ENCODE results near the gene FUT4. TPM values are rescaled to one million over a fixed set of nuclear protein-coding genes. Genes with fewer than 3 reads are reported as not detected.

The FUT4 gene
- total RNA-seq, 1 donor from 2014 or later: 6.1 TPM

- Histone ChIP-seq H3K36me3 (no peaks in the 10 kb centered on the region), H3K27me3 (no peaks in the 10 kb centered on the region), H3K4me3 (no peak overlapping the region), H3K27ac (no peak overlapping the region), H3K4me1 (peaks cover 6% of the 10 kb centered on the region), H3K9me3 (no peaks in the 10 kb centered on the region)
- TF ChIP-seq POLR2A (IDR thresholded peaks at IDR 0.05) (no peak), POLR2AphosphoS5 (IDR thresholded peaks at IDR 0.05; ENCODE audit: insufficient read depth in 1 of 2, low read depth in 1 of 2) (no peak), CTCF (IDR thresholded peaks at IDR 0.05) (no peak)
- no peak for DNase-seq (ENCODE audit: extremely low spot score in 2 of 2)
- intact Hi-C loops (cut with DNase I): no loop called here
Measured at GRCh38 chr11:94539420-94539819, 4.3 kb upstream of the FUT4 start.

DNA sequence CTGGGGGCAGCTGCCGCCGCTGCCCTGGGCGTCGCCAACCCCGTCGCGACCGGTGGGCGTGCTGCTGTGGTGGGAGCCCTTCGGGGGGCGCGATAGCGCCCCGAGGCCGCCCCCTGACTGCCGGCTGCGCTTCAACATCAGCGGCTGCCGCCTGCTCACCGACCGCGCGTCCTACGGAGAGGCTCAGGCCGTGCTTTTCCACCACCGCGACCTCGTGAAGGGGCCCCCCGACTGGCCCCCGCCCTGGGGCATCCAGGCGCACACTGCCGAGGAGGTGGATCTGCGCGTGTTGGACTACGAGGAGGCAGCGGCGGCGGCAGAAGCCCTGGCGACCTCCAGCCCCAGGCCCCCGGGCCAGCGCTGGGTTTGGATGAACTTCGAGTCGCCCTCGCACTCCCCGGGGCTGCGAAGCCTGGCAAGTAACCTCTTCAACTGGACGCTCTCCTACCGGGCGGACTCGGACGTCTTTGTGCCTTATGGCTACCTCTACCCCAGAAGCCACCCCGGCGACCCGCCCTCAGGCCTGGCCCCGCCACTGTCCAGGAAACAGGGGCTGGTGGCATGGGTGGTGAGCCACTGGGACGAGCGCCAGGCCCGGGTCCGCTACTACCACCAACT, 1.0 kb downstream of the FUT4 start:
- intact Hi-C loops (cut with DNase I): no loop called here
- Histone ChIP-seq H3K9me3 (no peaks in the 10 kb centered on the region), H3K4me1 (peaks cover 51% of the 10 kb centered on the region), H3K27ac (peak overlapping the region; percentile 91), H3K4me3 (peak overlapping the region; percentile 60 to 97), H3K36me3 (no peaks in the 10 kb centered on the region), H3K27me3 (no peaks in the 10 kb centered on the region)
- TF ChIP-seq POLR2A (IDR thresholded peaks at IDR 0.05): no peak
- TF ChIP-seq CTCF (IDR thresholded peaks at IDR 0.05): no peak
- TF ChIP-seq POLR2AphosphoS5 (IDR thresholded peaks at IDR 0.05; ENCODE audit: insufficient read depth in 1 of 2, low read depth in 1 of 2): no peak
- no peak for DNase-seq (ENCODE audit: extremely low spot score in 2 of 2)

GRCh38 chr11:94545264-94546161, 1.8 kb downstream of the FUT4 start:
- H3K4me1 ChIP-seq: peaks cover 58% of the 10 kb centered on the region

GRCh38 chr11:94546162-94546470, 2.4 kb downstream of the FUT4 start:
- Histone ChIP-seq H3K9me3 (no peaks in the 10 kb centered on the region), H3K4me3 (peak overlapping the region; percentile 60 to 97), H3K36me3 (no peaks in the 10 kb centered on the region), H3K27ac (no peak overlapping the region), H3K27me3 (no peaks in the 10 kb centered on the region), H3K4me1 (peaks cover 61% of the 10 kb centered on the region)
- no peak for DNase-seq (ENCODE audit: extremely low spot score in 2 of 2)
- intact Hi-C loops (cut with DNase I): no loop called here
- no peak for TF ChIP-seq CTCF (IDR thresholded peaks at IDR 0.05)
- no peak for TF ChIP-seq POLR2A (IDR thresholded peaks at IDR 0.05)
- no peak for TF ChIP-seq POLR2AphosphoS5 (IDR thresholded peaks at IDR 0.05; ENCODE audit: insufficient read depth in 1 of 2, low read depth in 1 of 2)

More at GRCh38 chr11:94545264-94546161, 1.8 kb downstream of the FUT4 start:
- TF ChIP-seq CTCF (IDR thresholded peaks at IDR 0.05) (no peak), POLR2A (IDR thresholded peaks at IDR 0.05) (no peak), POLR2AphosphoS5 (IDR thresholded peaks at IDR 0.05; ENCODE audit: insufficient read depth in 1 of 2, low read depth in 1 of 2) (no peak)
- no peaks in the 10 kb centered on the region for H3K9me3 ChIP-seq
- no peaks in the 10 kb centered on the region for H3K27me3 ChIP-seq
- peak overlapping the region; percentile 60 to 97 for H3K4me3 ChIP-seq
- intact Hi-C loops (cut with DNase I): no loop called here
- H3K27ac ChIP-seq: peak overlapping the region; percentile 91
- H3K36me3 ChIP-seq: no peaks in the 10 kb centered on the region
- no peak for DNase-seq (ENCODE audit: extremely low spot score in 2 of 2)

- H3K27me3 ChIP-seq: no peaks in the 10 kb centered on the region
- H3K4me3 ChIP-seq: peak overlapping the region in 1 of 2 donors; percentile 5
- intact Hi-C loops (cut with DNase I): no loop called here
- H3K4me1 ChIP-seq: peaks cover 61% of the 10 kb centered on the region
- no peak for DNase-seq (ENCODE audit: extremely low spot score in 2 of 2)
- H3K9me3 ChIP-seq: no peaks in the 10 kb centered on the region
- no peaks in the 10 kb centered on the region for H3K36me3 ChIP-seq
- no peak overlapping the region for H3K27ac ChIP-seq
- no peak for TF ChIP-seq POLR2AphosphoS5 (IDR thresholded peaks at IDR 0.05; ENCODE audit: insufficient read depth in 1 of 2, low read depth in 1 of 2)
- no peak for TF ChIP-seq POLR2A (IDR thresholded peaks at IDR 0.05)
- no peak for TF ChIP-seq CTCF (IDR thresholded peaks at IDR 0.05)
Measured at GRCh38 chr11:94546886-94547285, 3.2 kb downstream of the FUT4 start.

All from vagina (tissue), 2 donors.